ENCODE results near the gene TMEM255B. TPM values are rescaled to one million over a fixed set of nuclear protein-coding genes. Genes with fewer than 3 reads are reported as not detected.
"Not testable (repeated sequence)": the region's sequence is repeated elsewhere in the genome, so short reads cannot be mapped to it uniquely, and the experiment has no call there.

The TMEM255B gene
- polyA plus RNA-seq, 1 donor, result 5.4 TPM

GRCh38 chr13:113734099-113734825 is 24.8 kb upstream of the TMEM255B start:
- DNase-seq, result no peak

- DNase-seq, result no peak
These were observed 24.2 kb upstream of the TMEM255B start for GRCh38 chr13:113734826-113735125.

- DNase-seq, result no peak
These were observed 23.8 kb upstream of the TMEM255B start for GRCh38 chr13:113735194-113735593.

GRCh38 chr13:113735750-113736149 is 23.3 kb upstream of the TMEM255B start:
- DNase-seq, result no peak

- DNase-seq, result no peak
These were observed 22.7 kb upstream of the TMEM255B start for GRCh38 chr13:113736258-113736731.

GRCh38 chr13:113737803-113738202 is 21.2 kb upstream of the TMEM255B start:
- no peak for DNase-seq

GRCh38 chr13:113739527-113740285 is 19.3 kb upstream of the TMEM255B start:
- no peak for DNase-seq

GRCh38 chr13:113740286-113740556 is 18.8 kb upstream of the TMEM255B start:
- DNase-seq, result no peak

- no peak for DNase-seq
These were observed 18.4 kb upstream of the TMEM255B start for GRCh38 chr13:113740661-113741060.

GRCh38 chr13:113741191-113741668 is 17.8 kb upstream of the TMEM255B start:
- DNase-seq, result no peak

- DNase-seq, result peak; percentile 63
These were observed 17.0 kb upstream of the TMEM255B start for GRCh38 chr13:113742000-113742441.

GRCh38 chr13:113742445-113743120 is 16.4 kb upstream of the TMEM255B start:
- peak; percentile 60 for DNase-seq

GRCh38 chr13:113743366-113744195 is 15.4 kb upstream of the TMEM255B start:
- no peak for DNase-seq

GRCh38 chr13:113744197-113745000 is 14.6 kb upstream of the TMEM255B start:
- no peak for DNase-seq

GRCh38 chr13:113745059-113745458 is 14.0 kb upstream of the TMEM255B start:
- DNase-seq, result no peak

GRCh38 chr13:113745500-113746142 is 13.4 kb upstream of the TMEM255B start:
- not testable (repeated sequence) for DNase-seq

- no peak for DNase-seq
These were observed 12.9 kb upstream of the TMEM255B start for GRCh38 chr13:113746143-113746525.

- no peak for DNase-seq
These were observed 12.4 kb upstream of the TMEM255B start for GRCh38 chr13:113746671-113747070.

GRCh38 chr13:113747291-113747833 is 11.7 kb upstream of the TMEM255B start:
- no peak for DNase-seq

- DNase-seq, result no peak
These were observed 10.7 kb upstream of the TMEM255B start for GRCh38 chr13:113748101-113748861.
